Activated T-helper 2 cell treated with anti-CD3 and anti-CD28 coated beads, Interferon-gamma antibody, Interleukin-2, Interleukin-4, amounts not matched to agents 10 μg/mL and 5 μg/mL and 100 μg/mL, durations not matched to agents 14 hours and 24 hours and 36 hours (primary cell): ENCODE data around the gene KCNQ2. TPM values are rescaled to one million over a fixed set of nuclear protein-coding genes. Genes with fewer than 3 reads are reported as not detected.
"Not testable (repeated sequence)": the region's sequence is repeated elsewhere in the genome, so short reads cannot be mapped to it uniquely, and the experiment has no call there.

Source experiments
- DNase-seq: peaks from one replicate; pipeline ENCODE4 v3.0.0; 2021; ENCODE audit warnings: low spot score
- H3K27ac Mint-ChIP-seq: one replicate; pipeline ENCODE4 v1.8.0; 2021; ENCODE audit warnings: mixed read lengths
- H3K27me3 Mint-ChIP-seq: one replicate; pipeline ENCODE4 v1.8.0; 2021; ENCODE audit warnings: low read depth, mixed read lengths
- H3K36me3 Mint-ChIP-seq: one replicate; pipeline ENCODE4 v1.8.0; 2021; ENCODE audit warnings: low read depth, mixed read lengths
- H3K4me1 Mint-ChIP-seq: one replicate; pipeline ENCODE4 v1.8.0; 2021; ENCODE audit warnings: low read depth, mixed read lengths
- H3K4me3 Mint-ChIP-seq: one replicate; pipeline ENCODE4 v1.8.0; 2021; ENCODE audit warnings: low read depth, mild to moderate bottlenecking, moderate library complexity, mixed read lengths
- H3K9me3 Mint-ChIP-seq: one replicate; pipeline ENCODE4 v1.8.0; 2021; ENCODE audit warnings: mixed read lengths
- intact Hi-C: fragments of 100-400 bp; cut with micrococcal nuclease; formaldehyde crosslinking; loops from one replicate; pipeline ENCODE4 v1.15.1; 2023
- total RNA-seq: library from RNA; stranded (reverse); gene quantifications from 2 replicates; pipeline ENCODE4 v1.2.3, GENCODE V29; 2022

KCNQ2 gene
- total RNA-seq, 1 donor from 2014 or later, result not detected

- H3K27ac Mint-ChIP-seq, H3K4me3 Mint-ChIP-seq, H3K36me3 Mint-ChIP-seq, H3K4me1 Mint-ChIP-seq, intact Hi-C loops, H3K9me3 Mint-ChIP-seq, DNase-seq: not testable (repeated sequence)
- peaks cover 11% of the 10 kb centered on the region for H3K27me3 Mint-ChIP-seq
Measured at GRCh38 chr20:63479695-63480419, 7.4 kb upstream of the KCNQ2 start.

- intact Hi-C loops, result no loop called here
- Mint-ChIP-seq H3K4me1 (no peaks in the 10 kb centered on the region), H3K9me3 (no peaks in the 10 kb centered on the region), H3K27ac (no peak overlapping the region), H3K4me3 (no peak overlapping the region), H3K36me3 (no peaks in the 10 kb centered on the region), H3K27me3 (peaks cover 18% of the 10 kb centered on the region)
- DNase-seq, result no peak
Measured at GRCh38 chr20:63478346-63479302, 6.2 kb upstream of the KCNQ2 start.

- H3K4me1 Mint-ChIP-seq, result no peaks in the 10 kb centered on the region
- H3K27ac Mint-ChIP-seq, result no peak overlapping the region
- no peak overlapping the region for H3K4me3 Mint-ChIP-seq
- DNase-seq, result no peak
- no peaks in the 10 kb centered on the region for H3K36me3 Mint-ChIP-seq
- no peaks in the 10 kb centered on the region for H3K9me3 Mint-ChIP-seq
- intact Hi-C loops, result no loop called here
- H3K27me3 Mint-ChIP-seq, result peaks cover 22% of the 10 kb centered on the region
Measured at GRCh38 chr20:63477944-63478343, 5.5 kb upstream of the KCNQ2 start.

GRCh38 chr20:63477061-63477616 lies 4.7 kb upstream of the KCNQ2 start:
- no peaks in the 10 kb centered on the region for H3K4me1 Mint-ChIP-seq
- H3K4me3 Mint-ChIP-seq, result no peak overlapping the region
- H3K36me3 Mint-ChIP-seq, result no peaks in the 10 kb centered on the region
- H3K27ac Mint-ChIP-seq, result no peak overlapping the region
- intact Hi-C loops, result no loop called here
- no peak for DNase-seq
- no peaks in the 10 kb centered on the region for H3K9me3 Mint-ChIP-seq
- H3K27me3 Mint-ChIP-seq, result peaks cover 22% of the 10 kb centered on the region

GRCh38 chr20:63475209-63475608 lies 2.8 kb upstream of the KCNQ2 start:
- intact Hi-C loops, result no loop called here
- Mint-ChIP-seq H3K27ac (no peak overlapping the region), H3K27me3 (peaks cover 28% of the 10 kb centered on the region), H3K36me3 (no peaks in the 10 kb centered on the region), H3K4me3 (no peak overlapping the region), H3K4me1 (no peaks in the 10 kb centered on the region), H3K9me3 (no peaks in the 10 kb centered on the region)
- no peak for DNase-seq

- H3K27ac Mint-ChIP-seq, result no peak overlapping the region
- no peaks in the 10 kb centered on the region for H3K36me3 Mint-ChIP-seq
- no peaks in the 10 kb centered on the region for H3K4me1 Mint-ChIP-seq
- no peak overlapping the region for H3K4me3 Mint-ChIP-seq
- no peaks in the 10 kb centered on the region for H3K9me3 Mint-ChIP-seq
- H3K27me3 Mint-ChIP-seq, result peaks cover 30% of the 10 kb centered on the region
- intact Hi-C loops, result no loop called here
- no peak for DNase-seq
Measured at GRCh38 chr20:63473555-63474449, 1.3 kb upstream of the KCNQ2 start.

GRCh38 chr20:63472862-63473390 lies 471 bp upstream of the KCNQ2 start:
- Mint-ChIP-seq H3K36me3 (no peaks in the 10 kb centered on the region), H3K4me1 (no peaks in the 10 kb centered on the region), H3K27ac (no peak overlapping the region), H3K4me3 (no peak overlapping the region), H3K27me3 (peaks cover 30% of the 10 kb centered on the region), H3K9me3 (no peaks in the 10 kb centered on the region)
- DNase-seq, result no peak
- intact Hi-C loops, result no loop called here

GRCh38 chr20:63471717-63471980 lies 806 bp downstream of the KCNQ2 start:
- no peak for DNase-seq
- Mint-ChIP-seq H3K27me3 (peaks cover 27% of the 10 kb centered on the region), H3K4me3 (no peak overlapping the region), H3K9me3 (no peaks in the 10 kb centered on the region), H3K27ac (no peak overlapping the region), H3K4me1 (no peaks in the 10 kb centered on the region), H3K36me3 (no peaks in the 10 kb centered on the region)
- intact Hi-C loops, result no loop called here

GRCh38 chr20:63471002-63471716 lies 1.3 kb downstream of the KCNQ2 start:
- intact Hi-C loops, result no loop called here
- Mint-ChIP-seq H3K4me3 (no peak overlapping the region), H3K4me1 (no peaks in the 10 kb centered on the region), H3K9me3 (no peaks in the 10 kb centered on the region), H3K27ac (no peak overlapping the region), H3K27me3 (peaks cover 27% of the 10 kb centered on the region), H3K36me3 (no peaks in the 10 kb centered on the region)
- no peak for DNase-seq

GRCh38 chr20:63470410-63470809 lies 2.0 kb downstream of the KCNQ2 start:
- DNase-seq, result no peak
- no peaks in the 10 kb centered on the region for H3K9me3 Mint-ChIP-seq
- H3K36me3 Mint-ChIP-seq, result no peaks in the 10 kb centered on the region
- intact Hi-C loops, result no loop called here
- H3K4me3 Mint-ChIP-seq, result no peak overlapping the region
- no peak overlapping the region for H3K27ac Mint-ChIP-seq
- H3K27me3 Mint-ChIP-seq, result peaks cover 27% of the 10 kb centered on the region
- H3K4me1 Mint-ChIP-seq, result no peaks in the 10 kb centered on the region

- Mint-ChIP-seq H3K4me3 (no peak overlapping the region), H3K9me3 (no peaks in the 10 kb centered on the region), H3K27ac (no peak overlapping the region), H3K27me3 (peaks cover 20% of the 10 kb centered on the region), H3K36me3 (no peaks in the 10 kb centered on the region), H3K4me1 (no peaks in the 10 kb centered on the region)
- intact Hi-C loops, result no loop called here
- no peak for DNase-seq
Measured at GRCh38 chr20:63469713-63470101, 2.7 kb downstream of the KCNQ2 start.
